Measurements from ENCODE around the gene MOB1A.
A peak's percentile ranks its signal among the peaks of the same experiment; 100 is the strongest.
"Not testable (repeated sequence)": the region's sequence is repeated elsewhere in the genome, so short reads cannot be mapped to it uniquely, and the experiment has no call there.

Gene MOB1A

GRCh38 chr2:74198461-74199274, 20.0 kb upstream of the MOB1A start, which contains the start of gene MTHFD2:
MTHFD2 (plus strand) TSS chr2:74198615; CDS start chr2:74198642, 27 bp downstream.
- peak; percentile 89 for DNase-seq (ENCODE audit: low read depth)

GRCh38 chr2:74198023-74198460, 19.4 kb upstream of the MOB1A start:
- no peak for DNase-seq (ENCODE audit: low read depth)

GRCh38 chr2:74197049-74197448, 18.4 kb upstream of the MOB1A start:
- DNase-seq (ENCODE audit: low read depth), result no peak

GRCh38 chr2:74194799-74195198, 16.1 kb upstream of the MOB1A start:
- DNase-seq (ENCODE audit: low read depth), result no peak

- no peak for DNase-seq (ENCODE audit: low read depth)
Observed at GRCh38 chr2:74191596-74192380, 13.1 kb upstream of the MOB1A start.

GRCh38 chr2:74188696-74189095, 10.0 kb upstream of the MOB1A start:
- no peak for DNase-seq (ENCODE audit: low read depth)

- DNase-seq (ENCODE audit: low read depth), result no peak
Observed at GRCh38 chr2:74188018-74188601, 9.4 kb upstream of the MOB1A start.

GRCh38 chr2:74186706-74187105, 8.0 kb upstream of the MOB1A start:
- not testable (repeated sequence) for DNase-seq (ENCODE audit: low read depth)

GRCh38 chr2:74186038-74186437, 7.4 kb upstream of the MOB1A start:
- DNase-seq (ENCODE audit: low read depth), result no peak

- DNase-seq (ENCODE audit: low read depth), result no peak
Observed at GRCh38 chr2:74183878-74184277, 5.2 kb upstream of the MOB1A start.

GRCh38 chr2:74181739-74182138, 3.1 kb upstream of the MOB1A start:
- no peak for DNase-seq (ENCODE audit: low read depth)

GRCh38 chr2:74179063-74179865, 585 bp upstream of the MOB1A start:
- DNase-seq (ENCODE audit: low read depth), result no peak

GRCh38 chr2:74177696-74178095, 983 bp downstream of the MOB1A start:
- DNase-seq (ENCODE audit: low read depth), result no peak

- DNase-seq (ENCODE audit: low read depth), result no peak
Observed at GRCh38 chr2:74174909-74175308, 3.8 kb downstream of the MOB1A start.

- no peak for DNase-seq (ENCODE audit: low read depth)
Observed at GRCh38 chr2:74168739-74169138, 9.9 kb downstream of the MOB1A start.

- no peak for DNase-seq (ENCODE audit: low read depth)
Observed at GRCh38 chr2:74164761-74165160, 13.9 kb downstream of the MOB1A start.

GRCh38 chr2:74162951-74163350, 15.7 kb downstream of the MOB1A start:
- DNase-seq (ENCODE audit: low read depth), result no peak

- DNase-seq (ENCODE audit: low read depth), result no peak
Observed at GRCh38 chr2:74155830-74156229, 22.8 kb downstream of the MOB1A start.

- DNase-seq (ENCODE audit: low read depth), result no peak
Observed at GRCh38 chr2:74152954-74153353, 25.7 kb downstream of the MOB1A start.

- DNase-seq (ENCODE audit: low read depth), result no peak
Observed at GRCh38 chr2:74149570-74150319, 28.9 kb downstream of the MOB1A start.

GRCh38 chr2:74149247-74149525, 29.5 kb downstream of the MOB1A start:
- no peak for DNase-seq (ENCODE audit: low read depth)
